Memory B cell (primary cell): ENCODE results near the gene LHPP.

Experiments
- ATAC-seq: fragments of 150-1000 bp; cut with Tn5 transposase; 2 replicates; pipeline ENCODE4 v1.10.0; 2021; ENCODE audit warnings: low read depth, mild to moderate bottlenecking, moderate library complexity
- DNase-seq, 2 donors: peaks; one replicate each; pipeline ENCODE4 v3.0.0; 2022; ENCODE audit warnings: low spot score in 2 of 2
- H3K27ac Mint-ChIP-seq: one replicate; pipeline ENCODE4 v1.8.0; 2022; ENCODE audit warnings: mild to moderate bottlenecking, moderate library complexity, mixed read lengths
- H3K27me3 Mint-ChIP-seq: one replicate; pipeline ENCODE4 v1.8.0; 2022; ENCODE audit warnings: mixed read lengths
- H3K36me3 Mint-ChIP-seq: one replicate; pipeline ENCODE4 v1.8.0; 2022; ENCODE audit warnings: mild to moderate bottlenecking, mixed read lengths
- H3K4me1 Mint-ChIP-seq: one replicate; pipeline ENCODE4 v1.8.0; 2022; ENCODE audit warnings: mixed read lengths
- H3K4me3 Mint-ChIP-seq: one replicate; pipeline ENCODE4 v1.8.0; 2022; ENCODE audit warnings: mild to moderate bottlenecking, moderate library complexity, mixed read lengths
- H3K9me3 Mint-ChIP-seq: one replicate; pipeline ENCODE4 v1.8.0; 2022; ENCODE audit warnings: mixed read lengths

Gene LHPP

DNA sequence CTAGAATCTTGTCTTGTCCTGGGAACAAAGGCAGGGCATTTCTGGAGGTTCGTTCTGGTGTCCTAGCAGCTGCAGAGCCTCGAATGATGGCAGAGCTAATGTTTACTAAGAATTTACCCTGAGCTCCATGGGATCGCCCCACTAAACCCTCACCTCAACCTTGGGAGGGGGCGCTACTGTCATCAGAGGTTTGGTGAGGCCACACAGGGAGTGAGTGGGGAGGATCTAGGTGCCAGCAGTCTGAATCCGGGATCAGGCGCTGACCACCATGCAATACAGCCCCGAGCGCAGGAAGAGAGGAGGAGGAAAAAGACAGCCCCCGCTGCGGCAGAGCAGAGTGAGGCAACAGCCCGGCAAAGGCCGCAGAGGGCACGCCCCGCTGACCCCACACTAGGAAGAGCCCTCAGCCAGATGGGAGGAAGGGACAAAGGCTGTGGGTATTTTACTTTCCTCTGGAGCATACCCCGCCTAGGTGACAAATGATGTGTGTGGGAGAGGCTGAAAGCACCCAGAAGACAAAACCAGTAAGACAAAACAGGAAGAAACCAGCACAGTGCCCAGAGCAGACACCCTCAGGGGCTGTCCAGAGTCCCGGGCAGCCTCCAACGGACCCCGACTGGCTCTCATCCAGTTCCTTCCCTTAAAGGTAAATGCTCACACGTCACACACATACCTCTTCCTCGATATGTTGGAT is 179.1 kb downstream of the LHPP start:
- ATAC-seq = peak; percentile 31
- Mint-ChIP-seq H3K4me3 (peak overlapping the region; percentile 77), H3K4me1 (peaks cover 63% of the 10 kb centered on the region)

DNA sequence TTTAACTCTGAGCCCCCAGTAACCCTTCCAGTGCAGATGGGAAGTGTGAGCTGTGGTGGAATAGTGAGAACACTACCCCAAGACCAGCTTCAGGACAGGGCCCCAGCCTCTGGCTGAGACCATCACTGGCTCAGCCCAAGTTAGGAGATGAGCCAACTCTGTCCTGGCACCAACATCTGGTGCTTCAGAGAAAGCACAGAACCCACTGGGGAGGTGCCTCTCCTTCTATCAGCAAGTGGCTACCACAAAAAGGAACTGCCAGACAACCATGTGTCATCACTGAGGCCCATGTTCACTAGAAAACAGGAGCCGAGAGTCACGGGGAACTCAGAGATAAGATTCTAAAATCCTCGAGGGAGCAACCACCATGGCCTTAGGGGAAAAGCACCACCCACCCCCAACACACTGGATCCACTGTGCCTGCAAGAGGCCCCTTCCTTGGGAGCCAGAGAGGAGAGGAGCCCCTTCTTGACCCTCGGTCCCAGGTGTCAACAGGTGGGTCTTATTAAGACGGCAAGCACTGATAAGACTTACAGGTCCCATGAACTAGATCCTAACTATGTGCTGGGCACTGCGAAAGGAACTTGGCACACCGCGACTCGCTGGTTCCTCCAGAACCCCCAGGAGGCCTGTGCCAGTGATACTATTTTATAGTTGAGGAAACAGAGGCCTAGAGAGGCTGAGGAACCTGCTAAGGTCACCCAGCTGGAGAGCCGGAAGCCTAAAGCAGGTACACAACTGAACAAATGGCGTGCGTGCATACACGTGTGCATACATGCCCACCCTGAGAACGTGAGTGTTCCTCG is 179.9 kb downstream of the LHPP start:
- Mint-ChIP-seq H3K27ac (peak overlapping the region; percentile 96), H3K4me1 (peaks cover 66% of the 10 kb centered on the region), H3K27me3 (no peaks in the 10 kb centered on the region), H3K36me3 (peaks cover 5% of the 10 kb centered on the region), H3K4me3 (peak overlapping the region; percentile 77), H3K9me3 (no peaks in the 10 kb centered on the region)
- DNase-seq (peak; percentile 56 to 60), ATAC-seq (peak; percentile 81)

More for the DNA sequence above, 179.1 kb downstream of the LHPP start:
- DNase-seq = no peak
- Mint-ChIP-seq H3K9me3 (no peaks in the 10 kb centered on the region), H3K27ac (peak overlapping the region; percentile 96), H3K36me3 (peaks cover 4% of the 10 kb centered on the region), H3K27me3 (no peaks in the 10 kb centered on the region)

- Mint-ChIP-seq H3K36me3 (peaks cover 7% of the 10 kb centered on the region), H3K27ac (peak overlapping the region; percentile 96), H3K4me3 (peak overlapping the region; percentile 77), H3K4me1 (peaks cover 66% of the 10 kb centered on the region), H3K27me3 (no peaks in the 10 kb centered on the region), H3K9me3 (no peaks in the 10 kb centered on the region)
- DNase-seq = no peak
- no peak for ATAC-seq
Observed at GRCh38 chr10:124642088-124642710, 180.6 kb downstream of the LHPP start.

DNA sequence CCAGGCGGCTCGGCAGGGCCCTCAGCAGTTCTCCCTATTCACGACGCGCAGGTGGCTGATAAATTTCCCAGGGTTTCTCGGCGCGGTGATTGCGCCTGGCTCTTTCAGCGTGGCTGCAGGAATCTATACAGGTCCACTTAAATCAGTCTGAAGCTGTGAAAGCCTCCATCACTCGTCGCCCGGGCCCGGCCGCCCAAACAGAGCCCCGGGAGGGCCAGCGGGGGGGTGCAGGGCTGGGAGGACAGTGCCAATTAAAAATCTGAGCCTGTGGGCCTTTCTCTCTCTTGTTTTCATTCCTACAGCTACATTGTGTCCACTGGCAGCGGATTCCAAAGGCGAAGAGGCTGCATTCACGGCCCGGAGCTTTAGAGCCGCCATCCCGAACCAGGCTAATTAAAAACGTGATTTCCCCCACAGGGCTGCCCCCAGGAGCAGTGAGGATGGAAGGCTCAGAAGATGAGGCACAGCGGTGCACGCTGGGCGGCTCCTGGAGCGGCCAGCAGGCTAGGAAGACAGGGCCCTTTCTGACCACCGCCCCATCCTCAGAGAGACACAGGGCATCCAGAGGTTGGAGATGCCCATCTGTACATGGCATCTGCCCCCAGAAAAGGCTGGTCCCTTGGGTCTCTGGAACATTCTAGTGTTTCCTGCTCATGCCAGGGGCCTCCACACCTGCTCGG is 181.8 kb downstream of the LHPP start:
- no peaks in the 10 kb centered on the region for H3K27me3 Mint-ChIP-seq
- ATAC-seq = no peak
- H3K27ac Mint-ChIP-seq = peak overlapping the region; percentile 96
- H3K4me3 Mint-ChIP-seq = no peak overlapping the region
- H3K4me1 Mint-ChIP-seq = peaks cover 67% of the 10 kb centered on the region
- H3K36me3 Mint-ChIP-seq = peaks cover 7% of the 10 kb centered on the region
- DNase-seq = no peak
- H3K9me3 Mint-ChIP-seq = no peaks in the 10 kb centered on the region

DNA sequence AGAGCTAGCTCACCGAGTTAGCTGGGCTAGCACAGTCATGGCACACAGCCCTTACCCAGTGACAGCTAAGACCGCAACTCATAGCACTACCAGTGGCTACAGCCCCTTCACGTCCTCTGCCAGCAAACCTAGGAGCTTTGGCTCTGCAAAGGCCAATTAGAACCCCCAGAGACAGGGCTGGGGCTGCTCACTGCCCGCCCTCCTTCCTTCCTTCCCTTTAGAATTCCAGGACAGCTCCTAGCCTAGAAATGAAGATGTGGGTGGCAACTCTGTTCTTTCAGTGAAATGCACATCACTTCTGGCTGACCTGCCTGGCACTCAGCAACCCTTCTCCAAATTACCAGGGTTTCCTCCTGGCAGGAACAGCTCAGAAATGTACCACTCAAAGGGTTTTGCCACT is 182.6 kb downstream of the LHPP start:
- Mint-ChIP-seq H3K27ac (peak overlapping the region; percentile 96), H3K4me1 (peaks cover 69% of the 10 kb centered on the region), H3K36me3 (peaks cover 7% of the 10 kb centered on the region), H3K9me3 (no peaks in the 10 kb centered on the region), H3K4me3 (no peak overlapping the region), H3K27me3 (no peaks in the 10 kb centered on the region)
- ATAC-seq (no peak), DNase-seq (no peak)

GRCh38 chr10:124644771-124645415 is 183.3 kb downstream of the LHPP start:
- DNase-seq = no peak
- peak; percentile 33 for ATAC-seq
- Mint-ChIP-seq H3K27ac (peak overlapping the region; percentile 96), H3K36me3 (peaks cover 7% of the 10 kb centered on the region), H3K27me3 (no peaks in the 10 kb centered on the region), H3K4me1 (peaks cover 74% of the 10 kb centered on the region), H3K9me3 (no peaks in the 10 kb centered on the region), H3K4me3 (peak overlapping the region; percentile 11)

DNA sequence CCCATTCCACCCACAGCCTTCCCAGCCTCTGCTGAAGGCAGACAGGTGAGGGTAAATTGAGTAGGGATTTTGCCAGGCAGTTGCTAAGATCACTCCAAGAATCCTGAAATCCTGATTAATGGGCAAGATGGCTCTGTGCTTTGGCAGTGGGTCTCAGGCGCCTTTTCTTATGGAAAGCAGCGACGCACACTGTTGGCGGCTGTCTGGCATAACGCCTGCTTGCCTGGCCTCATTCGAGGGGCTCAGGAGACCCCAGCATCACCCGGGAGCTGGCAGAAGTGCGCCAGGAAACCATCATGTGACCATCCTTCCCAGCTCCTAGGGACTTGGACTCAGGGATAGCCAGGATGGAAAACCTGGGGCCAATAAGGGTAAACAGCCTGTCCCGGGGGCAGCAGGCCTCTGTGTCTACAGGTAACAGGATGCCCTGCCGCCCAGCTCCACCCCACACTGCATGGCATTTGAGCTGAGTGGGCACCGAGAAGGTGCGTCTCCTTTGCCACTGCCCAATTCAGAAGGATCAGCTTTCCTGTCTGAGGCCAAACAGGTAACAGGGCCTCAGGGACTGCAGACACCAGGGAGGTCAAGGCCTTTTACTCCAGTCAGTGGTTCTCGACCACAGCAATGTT is 184.0 kb downstream of the LHPP start:
- no peaks in the 10 kb centered on the region for H3K9me3 Mint-ChIP-seq
- peak overlapping the region; percentile 96 for H3K27ac Mint-ChIP-seq
- no peaks in the 10 kb centered on the region for H3K27me3 Mint-ChIP-seq
- no peak overlapping the region for H3K4me3 Mint-ChIP-seq
- no peak for ATAC-seq
- H3K36me3 Mint-ChIP-seq = peaks cover 7% of the 10 kb centered on the region
- no peak for DNase-seq
- H3K4me1 Mint-ChIP-seq = peaks cover 77% of the 10 kb centered on the region

- ATAC-seq = no peak
- peak overlapping the region; percentile 96 for H3K27ac Mint-ChIP-seq
- DNase-seq = no peak
- H3K4me3 Mint-ChIP-seq = peak overlapping the region; percentile 9
- no peaks in the 10 kb centered on the region for H3K9me3 Mint-ChIP-seq
- no peaks in the 10 kb centered on the region for H3K27me3 Mint-ChIP-seq
- peaks cover 77% of the 10 kb centered on the region for H3K4me1 Mint-ChIP-seq
- peaks cover 9% of the 10 kb centered on the region for H3K36me3 Mint-ChIP-seq
Observed at GRCh38 chr10:124646483-124647352, 185.1 kb downstream of the LHPP start.

DNA sequence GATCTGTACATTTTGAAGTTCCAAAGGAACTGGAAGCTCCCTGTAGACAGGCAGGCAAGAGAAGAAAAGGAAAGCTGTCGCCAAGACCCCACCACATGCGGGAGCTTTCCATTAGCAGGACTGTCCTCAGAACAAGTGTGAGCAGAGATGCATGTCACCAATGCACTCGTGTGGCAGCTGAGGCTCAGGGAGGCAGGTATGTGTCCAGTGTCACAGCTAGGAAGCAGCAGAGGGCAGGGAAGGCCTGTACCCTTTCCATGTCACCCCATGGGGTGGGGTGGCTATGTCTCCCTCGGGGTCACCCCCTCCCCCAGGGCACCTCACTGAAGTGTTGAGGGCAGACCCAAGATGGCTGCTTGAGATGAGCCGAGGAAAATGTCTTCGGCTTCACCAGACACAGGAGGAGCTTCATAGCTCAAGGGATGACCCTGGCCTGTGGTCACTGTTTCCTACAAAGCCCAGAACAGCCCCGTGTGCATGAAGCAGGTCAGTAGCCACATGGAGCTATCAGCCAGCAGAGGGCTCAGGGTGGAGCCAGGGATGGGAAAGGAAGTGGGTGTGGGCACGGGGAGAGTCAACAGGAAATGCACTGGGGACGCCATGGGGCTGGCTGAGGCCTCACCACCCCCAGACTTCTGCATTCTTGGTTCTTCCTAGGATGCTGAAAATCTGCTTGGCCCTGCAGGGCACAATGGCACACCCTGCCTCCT is 186.0 kb downstream of the LHPP start:
- peak overlapping the region; percentile 56 for H3K4me3 Mint-ChIP-seq
- H3K9me3 Mint-ChIP-seq = no peaks in the 10 kb centered on the region
- DNase-seq (peak; percentile 42 to 67), ATAC-seq (peak; percentile 82)
- H3K36me3 Mint-ChIP-seq = peaks cover 9% of the 10 kb centered on the region
- H3K27me3 Mint-ChIP-seq = no peaks in the 10 kb centered on the region
- peak overlapping the region; percentile 96 for H3K27ac Mint-ChIP-seq
- peaks cover 79% of the 10 kb centered on the region for H3K4me1 Mint-ChIP-seq

- H3K9me3 Mint-ChIP-seq = no peaks in the 10 kb centered on the region
- peaks cover 79% of the 10 kb centered on the region for H3K4me1 Mint-ChIP-seq
- peaks cover 5% of the 10 kb centered on the region for H3K36me3 Mint-ChIP-seq
- ATAC-seq = no peak
- peak overlapping the region; percentile 56 for H3K4me3 Mint-ChIP-seq
- H3K27me3 Mint-ChIP-seq = no peaks in the 10 kb centered on the region
- H3K27ac Mint-ChIP-seq = peak overlapping the region; percentile 96
- DNase-seq = no peak
Observed at GRCh38 chr10:124648131-124648475, 186.5 kb downstream of the LHPP start.

GRCh38 chr10:124648738-124649137 is 187.1 kb downstream of the LHPP start:
- no peaks in the 10 kb centered on the region for H3K9me3 Mint-ChIP-seq
- DNase-seq = no peak
- H3K36me3 Mint-ChIP-seq = peaks cover 5% of the 10 kb centered on the region
- peak overlapping the region; percentile 96 for H3K27ac Mint-ChIP-seq
- no peak for ATAC-seq
- no peaks in the 10 kb centered on the region for H3K27me3 Mint-ChIP-seq
- peaks cover 82% of the 10 kb centered on the region for H3K4me1 Mint-ChIP-seq
- H3K4me3 Mint-ChIP-seq = peak overlapping the region; percentile 21

DNA sequence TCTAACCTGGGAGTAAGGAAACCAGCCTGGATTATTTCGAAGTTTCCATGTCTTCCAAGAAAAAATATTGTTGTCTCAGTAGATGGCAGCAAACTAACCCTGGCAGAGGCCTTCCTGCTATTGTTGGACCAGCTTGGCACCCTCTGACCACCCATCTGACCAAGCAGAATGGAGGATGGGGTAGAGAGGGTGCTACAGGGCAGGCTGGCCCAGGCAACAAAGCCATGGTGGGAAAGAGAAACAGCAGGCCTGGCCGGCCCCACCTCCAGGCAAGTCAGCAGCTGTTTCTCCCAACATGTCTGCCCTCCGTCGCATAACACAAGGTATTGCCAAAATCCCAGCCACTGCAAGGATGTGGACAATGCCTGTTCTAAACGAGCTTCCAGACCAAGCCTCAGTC is 187.6 kb downstream of the LHPP start:
- no peaks in the 10 kb centered on the region for H3K9me3 Mint-ChIP-seq
- peaks cover 80% of the 10 kb centered on the region for H3K4me1 Mint-ChIP-seq
- no peak for DNase-seq
- no peaks in the 10 kb centered on the region for H3K27me3 Mint-ChIP-seq
- peaks cover 5% of the 10 kb centered on the region for H3K36me3 Mint-ChIP-seq
- no peak for ATAC-seq
- no peak overlapping the region for H3K4me3 Mint-ChIP-seq
- H3K27ac Mint-ChIP-seq = peak overlapping the region; percentile 96
